ENCODE measurements around the gene FNBP1L.

The FNBP1L gene

DNA sequence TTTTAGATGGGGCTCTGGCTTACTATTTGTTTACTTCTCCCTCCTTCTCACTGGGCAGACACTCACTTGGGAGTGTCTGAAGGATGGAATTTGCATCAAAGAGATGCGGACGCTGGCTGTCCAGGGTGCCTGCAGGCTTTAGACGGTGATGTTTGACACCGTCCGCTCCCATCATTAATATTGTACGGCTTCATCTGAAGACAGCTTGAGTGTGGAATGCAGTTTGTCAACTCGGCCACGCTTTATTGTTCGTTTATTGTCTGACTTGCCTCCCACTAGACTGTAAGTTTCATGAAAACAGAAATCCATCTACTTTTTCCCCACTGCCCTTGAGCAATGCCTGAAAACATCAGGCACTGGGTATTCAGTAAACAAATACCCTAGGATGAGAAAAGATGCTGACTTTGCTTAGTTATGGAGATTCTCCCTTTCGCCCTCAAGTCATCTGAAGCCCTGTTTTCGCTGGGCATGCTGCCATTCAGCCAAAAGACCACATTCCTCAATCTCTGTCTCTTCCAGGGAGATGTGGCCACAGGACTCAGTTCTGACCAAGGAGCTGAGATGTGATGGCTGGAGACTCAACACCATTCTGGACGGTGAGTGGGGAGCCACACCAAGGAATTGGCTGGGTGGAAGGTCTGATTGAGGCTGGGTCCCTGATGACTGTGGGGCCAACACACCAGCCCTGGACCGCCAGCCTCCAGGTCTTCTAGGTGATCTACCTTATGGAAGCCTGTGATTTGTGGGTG is 146.1 kb downstream of the FNBP1L start:
- TF ChIP-seq HIC1 (tag by site-specific recombination; IDR thresholded peaks at IDR 0.05) (no peak), ZNF146 (tag by site-specific recombination; IDR thresholded peaks at IDR 0.05) (no peak), SCRT2 (tag by site-specific recombination; IDR thresholded peaks at IDR 0.05) (no peak), ZNF274 (IDR thresholded peaks at IDR 0.05; ENCODE audit: low read length) (no peak), ZNF274 (tag by site-specific recombination; IDR thresholded peaks at IDR 0.05; ENCODE audit: borderline replicate concordance) (no peak), ZNF324 (tag by site-specific recombination; IDR thresholded peaks at IDR 0.05) (no peak), FEZF1 (tag by site-specific recombination; IDR thresholded peaks at IDR 0.05) (no peak), ZBTB6 (tag by site-specific recombination; IDR thresholded peaks at IDR 0.05) (no peak), ZFP37 (tag by site-specific recombination; IDR thresholded peaks at IDR 0.05) (no peak), ZFP41 (tag by site-specific recombination; IDR thresholded peaks at IDR 0.05; ENCODE audit: borderline replicate concordance) (no peak), ZSCAN16 (tag by site-specific recombination; IDR thresholded peaks at IDR 0.05) (no peak), ZNF843 (tag by site-specific recombination; IDR thresholded peaks at IDR 0.05) (no peak), RBAK (tag by site-specific recombination; IDR thresholded peaks at IDR 0.05) (no peak), ZNF701 (tag by site-specific recombination; IDR thresholded peaks at IDR 0.05) (no peak), ZFP69B (tag by site-specific recombination; IDR thresholded peaks at IDR 0.05) (no peak), ZBTB7A (tag by site-specific recombination; IDR thresholded peaks at IDR 0.05; ENCODE audit: low read depth) (no peak), KLF1 (tag by site-specific recombination; IDR thresholded peaks at IDR 0.05) (no peak), BCL11A (tag by site-specific recombination; IDR thresholded peaks at IDR 0.05; ENCODE audit: low read depth) (no peak)
- peaks cover 0 to 4% of the 10 kb centered on the region in 2 experiments; a peak in 1 of 3 replicates for H3K36me3 ChIP-seq (ENCODE audit: control insufficient read depth in 2 of 2, insufficient read depth in 1 of 2, low read length in 2 of 2)
- ChIA-PET POLR2A (no interaction called here), CTCF (interaction anchor here (0.6 to 1.0 kb wide), 2 partner anchors 145 to 220 kb away, joined by 3 read pairs; no protein-coding TSS in a partner anchor)
- no peaks in the 10 kb centered on the region for H3K9me3 ChIP-seq (ENCODE audit: control insufficient read depth, insufficient read depth, low read depth, low read length)
- peaks cover 4% of the 10 kb centered on the region for H3K4me1 ChIP-seq (ENCODE audit: control insufficient read depth, insufficient read depth, low read length)
- H3K27ac ChIP-seq (ENCODE audit: extremely low read depth, low read depth, low read length): no peak overlapping the region
- H3K4me3 ChIP-seq (ENCODE audit: low read depth, low read length): no peak overlapping the region

- Histone ChIP-seq H3K27ac (ENCODE audit: extremely low read depth, low read depth, low read length) (no peak overlapping the region), H3K9me3 (ENCODE audit: control insufficient read depth, insufficient read depth, low read depth, low read length) (no peaks in the 10 kb centered on the region), H3K4me1 (ENCODE audit: control insufficient read depth, insufficient read depth, low read length) (peaks cover 4% of the 10 kb centered on the region), H3K4me3 (ENCODE audit: low read depth, low read length) (no peak overlapping the region), H3K36me3 (ENCODE audit: control insufficient read depth in 2 of 2, insufficient read depth in 1 of 2, low read length in 2 of 2) (no peaks in the 10 kb centered on the region)
- CTCF ChIA-PET: interaction anchor here (0.5 to 1.0 kb wide), 3 partner anchors 145 to 234 kb away, joined by 3 read pairs; no protein-coding TSS in a partner anchor
- POLR2A ChIA-PET: no interaction called here
- TF ChIP-seq ZNF658 (tag by site-specific recombination; IDR thresholded peaks at IDR 0.05) (no peak), AEBP2 (tag by site-specific recombination; IDR thresholded peaks at IDR 0.05; ENCODE audit: borderline replicate concordance) (no peak), ZNF473 (tag by site-specific recombination; IDR thresholded peaks at IDR 0.05) (no peak), TCF7L2 (IDR thresholded peaks at IDR 0.05; ENCODE audit: borderline replicate concordance, low read depth, low read length) (no peak), ZNF776 (tag by site-specific recombination; IDR thresholded peaks at IDR 0.05; ENCODE audit: borderline replicate concordance) (no peak), ZNF157 (tag by site-specific recombination; IDR thresholded peaks at IDR 0.05) (no peak), TRIM28 (IDR thresholded peaks at IDR 0.05; ENCODE audit: borderline replicate concordance, low read length) (no peak), ZNF48 (tag by site-specific recombination; IDR thresholded peaks at IDR 0.05) (no peak), SALL2 (tag by site-specific recombination; IDR thresholded peaks at IDR 0.05; ENCODE audit: borderline replicate concordance) (no peak), ZFP41 (tag by site-specific recombination; IDR thresholded peaks at IDR 0.05; ENCODE audit: borderline replicate concordance) (no peak), ZBTB17 (tag by site-specific recombination; IDR thresholded peaks at IDR 0.05) (no peak), RBAK (tag by site-specific recombination; IDR thresholded peaks at IDR 0.05) (no peak)
- TF ChIP-seq, protein P1, sequence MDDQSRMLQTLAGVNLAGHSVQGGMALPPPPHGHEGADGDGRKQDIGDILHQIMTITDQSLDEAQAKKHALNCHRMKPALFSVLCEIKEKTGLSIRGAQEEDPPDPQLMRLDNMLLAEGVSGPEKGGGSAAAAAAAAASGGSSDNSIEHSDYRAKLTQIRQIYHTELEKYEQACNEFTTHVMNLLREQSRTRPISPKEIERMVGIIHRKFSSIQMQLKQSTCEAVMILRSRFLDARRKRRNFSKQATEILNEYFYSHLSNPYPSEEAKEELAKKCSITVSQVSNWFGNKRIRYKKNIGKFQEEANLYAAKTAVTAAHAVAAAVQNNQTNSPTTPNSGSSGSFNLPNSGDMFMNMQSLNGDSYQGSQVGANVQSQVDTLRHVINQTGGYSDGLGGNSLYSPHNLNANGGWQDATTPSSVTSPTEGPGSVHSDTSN (CRISPR knock-in tag; IDR thresholded peaks at IDR 0.05): no peak
- TF ChIP-seq, protein P2, sequence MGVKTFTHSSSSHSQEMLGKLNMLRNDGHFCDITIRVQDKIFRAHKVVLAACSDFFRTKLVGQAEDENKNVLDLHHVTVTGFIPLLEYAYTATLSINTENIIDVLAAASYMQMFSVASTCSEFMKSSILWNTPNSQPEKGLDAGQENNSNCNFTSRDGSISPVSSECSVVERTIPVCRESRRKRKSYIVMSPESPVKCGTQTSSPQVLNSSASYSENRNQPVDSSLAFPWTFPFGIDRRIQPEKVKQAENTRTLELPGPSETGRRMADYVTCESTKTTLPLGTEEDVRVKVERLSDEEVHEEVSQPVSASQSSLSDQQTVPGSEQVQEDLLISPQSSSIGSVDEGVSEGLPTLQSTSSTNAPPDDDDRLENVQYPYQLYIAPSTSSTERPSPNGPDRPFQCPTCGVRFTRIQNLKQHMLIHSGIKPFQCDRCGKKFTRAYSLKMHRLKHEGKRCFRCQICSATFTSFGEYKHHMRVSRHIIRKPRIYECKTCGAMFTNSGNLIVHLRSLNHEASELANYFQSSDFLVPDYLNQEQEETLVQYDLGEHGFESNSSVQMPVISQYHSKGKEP (tag by site-specific recombination; IDR thresholded peaks at IDR 0.05): no peak
Observed at GRCh38 chr1:93594603-93594880, 146.6 kb downstream of the FNBP1L start.
